SK-N-DZ (cell line): Measurements from ENCODE around the gene IFT27.

Experiments
- DNase-seq: peaks from one replicate; pipeline ENCODE4 v3.0.0-alpha.2; 2015; ENCODE audit warnings: low spot score

The IFT27 gene

DNA sequence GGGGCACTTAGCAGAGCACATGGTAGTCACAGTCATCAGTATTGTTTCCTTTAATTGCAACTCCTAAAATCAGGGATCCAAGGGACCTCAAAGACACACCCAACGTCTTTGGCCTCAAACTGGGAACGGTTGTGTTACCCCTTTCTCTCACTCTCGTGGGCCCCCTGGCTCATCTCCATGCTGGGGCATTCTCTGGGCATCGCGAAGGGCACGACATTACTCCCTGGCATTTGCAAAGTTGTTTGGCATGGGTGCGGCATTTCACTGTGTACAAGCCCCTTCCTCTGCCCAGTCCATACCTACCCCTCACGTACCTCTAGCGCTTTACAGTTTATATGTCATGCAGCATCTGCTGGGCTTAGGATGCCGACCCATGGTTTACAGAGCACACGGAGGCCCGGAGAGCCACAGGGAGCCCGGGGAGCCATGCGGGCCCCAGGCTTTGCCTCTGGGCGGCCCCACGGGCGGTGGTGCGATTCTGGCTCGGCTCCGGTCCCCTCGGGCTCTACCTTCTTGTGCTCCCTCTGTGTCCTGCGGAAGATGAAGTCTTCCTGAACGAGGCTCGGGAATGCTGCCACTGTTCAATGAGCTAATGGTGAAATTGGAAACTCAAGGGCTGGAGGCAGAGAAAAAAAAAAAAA lies 50.4 kb downstream of the IFT27 start:
- DNase-seq = no peak

DNA sequence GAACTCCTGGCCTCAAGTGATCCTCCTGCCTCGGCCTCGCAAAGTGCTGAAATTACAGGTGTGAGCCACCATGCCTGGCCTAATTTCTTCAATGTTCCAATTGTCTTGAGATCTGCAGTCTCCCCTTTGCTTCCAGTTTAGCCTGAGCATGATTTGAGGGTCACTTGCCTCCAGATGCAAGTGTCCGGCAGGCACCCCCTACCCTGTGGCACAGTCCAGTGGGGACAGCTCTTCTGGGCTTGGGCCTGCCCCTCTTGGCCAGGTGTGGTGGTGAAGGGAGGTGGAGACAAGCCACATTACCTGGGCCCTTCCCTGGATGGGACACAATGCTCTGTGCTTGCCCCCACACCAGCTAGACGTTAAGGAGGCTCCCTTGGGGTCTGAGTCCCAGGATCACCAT lies 51.1 kb downstream of the IFT27 start:
- no peak for DNase-seq

DNA sequence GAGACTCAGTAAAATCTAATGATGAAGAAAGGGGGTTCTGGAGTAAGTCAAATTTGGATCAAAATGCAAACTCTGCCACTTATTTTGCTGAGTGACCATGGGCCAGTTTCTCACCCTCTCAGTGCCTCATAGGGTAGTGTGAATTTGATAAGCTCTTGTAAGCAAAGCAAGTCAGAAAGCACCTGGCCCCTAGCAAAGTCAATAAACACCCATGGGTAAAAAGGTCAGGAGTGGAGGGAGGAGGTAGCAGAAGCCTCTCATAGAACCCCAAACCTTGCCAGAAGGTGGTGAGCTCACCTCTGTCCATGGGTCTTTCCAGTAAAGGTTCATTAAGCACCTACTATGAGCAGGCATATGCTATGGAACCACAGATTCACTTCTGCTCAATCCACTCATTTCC lies 53.9 kb downstream of the IFT27 start:
- DNase-seq = no peak

DNA sequence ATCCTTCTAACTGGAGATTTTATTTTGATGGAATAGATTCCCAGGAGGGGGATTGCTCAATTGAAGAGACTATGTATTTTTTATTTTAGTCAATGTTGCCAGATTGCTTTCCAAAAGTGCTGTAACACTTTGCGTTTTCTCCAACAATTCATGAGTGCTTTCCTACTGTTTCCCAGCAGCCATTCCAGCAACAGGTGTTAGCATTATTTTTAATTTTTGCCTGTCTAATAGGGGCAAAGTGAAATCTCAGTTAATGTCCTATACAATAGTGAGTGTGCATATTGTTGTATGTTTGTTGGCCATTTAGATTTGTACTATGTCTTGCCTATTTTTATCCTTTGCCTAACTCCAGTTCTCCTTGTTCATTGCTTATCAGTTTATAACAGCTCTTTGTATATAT lies 60.3 kb downstream of the IFT27 start:
- DNase-seq = no peak

DNA sequence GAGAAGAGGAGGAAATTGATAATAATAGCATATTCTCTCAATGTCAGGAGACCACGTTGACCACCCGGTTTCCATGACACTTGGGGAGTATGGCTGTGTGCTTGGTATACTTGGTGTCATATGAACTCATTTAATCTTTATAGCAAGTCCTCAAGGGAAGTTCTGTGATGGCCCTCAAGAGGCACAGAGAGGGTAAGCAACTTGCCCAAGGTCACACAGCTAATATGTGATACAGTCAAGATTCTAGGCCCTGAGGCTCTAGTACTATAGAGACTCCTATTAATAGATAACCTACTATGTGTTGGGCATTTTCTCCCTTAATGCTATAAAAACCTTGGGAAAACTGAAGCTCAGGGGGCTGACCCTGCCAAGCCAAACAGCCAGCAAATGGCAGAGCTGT lies 61.8 kb downstream of the IFT27 start:
- no peak for DNase-seq

DNA sequence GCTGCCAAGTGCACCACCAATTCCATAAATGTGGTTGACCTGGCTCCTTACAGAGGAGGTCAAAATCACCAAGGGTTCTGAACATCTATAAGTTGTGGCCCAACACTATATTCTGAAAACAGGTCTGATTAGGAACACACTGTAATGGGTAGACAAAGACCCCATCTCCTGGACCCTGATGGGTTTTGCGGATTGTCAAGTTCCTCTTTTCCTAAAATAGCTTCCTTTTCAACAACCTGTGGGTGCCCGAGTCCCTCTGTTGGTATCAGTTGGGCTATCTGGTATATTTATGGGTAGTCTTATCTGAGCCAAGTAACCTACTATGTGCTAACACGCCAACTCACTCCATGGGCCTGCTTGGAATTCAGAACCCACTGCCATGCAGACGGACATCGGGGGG lies 62.5 kb downstream of the IFT27 start:
- DNase-seq = no peak
